Measurements from ENCODE around the gene HIGD1A.

Gene HIGD1A

GRCh38 chr3:42804106-42804830, at the start of gene HIGD1A:
Gene HIGD1A, minus strand, starts transcription at chr3:42804490. Its CDS starts 10,237 bp downstream, at chr3:42794253.
- H3K4me3 ChIP-seq (ENCODE audit: low read depth, low read length), result peak within 1 kb of the TSS; percentile 68
- DNase-seq (ENCODE audit: low read depth), result peak; percentile 73
- TF ChIP-seq, protein P1, sequence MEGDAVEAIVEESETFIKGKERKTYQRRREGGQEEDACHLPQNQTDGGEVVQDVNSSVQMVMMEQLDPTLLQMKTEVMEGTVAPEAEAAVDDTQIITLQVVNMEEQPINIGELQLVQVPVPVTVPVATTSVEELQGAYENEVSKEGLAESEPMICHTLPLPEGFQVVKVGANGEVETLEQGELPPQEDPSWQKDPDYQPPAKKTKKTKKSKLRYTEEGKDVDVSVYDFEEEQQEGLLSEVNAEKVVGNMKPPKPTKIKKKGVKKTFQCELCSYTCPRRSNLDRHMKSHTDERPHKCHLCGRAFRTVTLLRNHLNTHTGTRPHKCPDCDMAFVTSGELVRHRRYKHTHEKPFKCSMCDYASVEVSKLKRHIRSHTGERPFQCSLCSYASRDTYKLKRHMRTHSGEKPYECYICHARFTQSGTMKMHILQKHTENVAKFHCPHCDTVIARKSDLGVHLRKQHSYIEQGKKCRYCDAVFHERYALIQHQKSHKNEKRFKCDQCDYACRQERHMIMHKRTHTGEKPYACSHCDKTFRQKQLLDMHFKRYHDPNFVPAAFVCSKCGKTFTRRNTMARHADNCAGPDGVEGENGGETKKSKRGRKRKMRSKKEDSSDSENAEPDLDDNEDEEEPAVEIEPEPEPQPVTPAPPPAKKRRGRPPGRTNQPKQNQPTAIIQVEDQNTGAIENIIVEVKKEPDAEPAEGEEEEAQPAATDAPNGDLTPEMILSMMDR (IDR thresholded peaks at IDR 0.05; ENCODE audit: control insufficient read depth, extremely low read depth, insufficient read depth), result no peak

DNA sequence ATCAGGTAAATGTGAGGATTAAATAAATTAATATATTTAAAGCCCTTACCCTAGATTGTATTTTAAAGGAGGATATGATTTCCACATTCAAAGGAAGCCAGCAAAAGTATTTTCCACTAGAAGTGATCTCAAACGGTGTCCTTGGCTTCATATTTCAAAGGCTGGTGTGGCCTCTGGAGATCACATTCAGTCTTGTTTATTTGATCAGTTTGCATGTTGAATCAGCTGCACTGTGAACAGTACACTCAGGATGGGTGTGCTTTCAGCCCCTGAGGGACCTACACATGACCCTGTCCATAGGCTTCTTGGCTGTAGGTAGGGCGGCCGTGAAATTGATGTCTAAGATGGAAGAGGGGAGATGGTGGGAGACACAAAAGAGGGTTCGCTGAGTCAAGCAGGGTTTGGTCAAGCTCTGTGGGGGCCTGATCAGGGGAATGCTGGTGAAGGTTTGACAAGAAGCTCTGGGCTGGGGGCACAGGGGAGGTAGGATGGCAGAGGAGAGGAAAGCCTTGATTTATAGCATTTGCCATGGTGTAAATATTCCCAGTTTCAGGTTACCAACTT, 49.5 kb upstream of the HIGD1A start:
- TF ChIP-seq, protein P1 (IDR thresholded peaks at IDR 0.05; ENCODE audit: control insufficient read depth, extremely low read depth, insufficient read depth), result no peak
- no peak for DNase-seq (ENCODE audit: low read depth)
- H3K4me3 ChIP-seq (ENCODE audit: low read depth, low read length), result no peak overlapping the region

GRCh38 chr3:42853056-42853455, 48.8 kb upstream of the HIGD1A start:
- DNase-seq (ENCODE audit: low read depth), result no peak
- no peak overlapping the region for H3K4me3 ChIP-seq (ENCODE audit: low read depth, low read length)
- TF ChIP-seq, protein P1 (IDR thresholded peaks at IDR 0.05; ENCODE audit: control insufficient read depth, extremely low read depth, insufficient read depth), result no peak

- H3K4me3 ChIP-seq (ENCODE audit: low read depth, low read length), result no peak overlapping the region
- TF ChIP-seq, protein P1 (IDR thresholded peaks at IDR 0.05; ENCODE audit: control insufficient read depth, extremely low read depth, insufficient read depth), result no peak
Observed at GRCh38 chr3:42852441-42852840, 48.2 kb upstream of the HIGD1A start.

DNA sequence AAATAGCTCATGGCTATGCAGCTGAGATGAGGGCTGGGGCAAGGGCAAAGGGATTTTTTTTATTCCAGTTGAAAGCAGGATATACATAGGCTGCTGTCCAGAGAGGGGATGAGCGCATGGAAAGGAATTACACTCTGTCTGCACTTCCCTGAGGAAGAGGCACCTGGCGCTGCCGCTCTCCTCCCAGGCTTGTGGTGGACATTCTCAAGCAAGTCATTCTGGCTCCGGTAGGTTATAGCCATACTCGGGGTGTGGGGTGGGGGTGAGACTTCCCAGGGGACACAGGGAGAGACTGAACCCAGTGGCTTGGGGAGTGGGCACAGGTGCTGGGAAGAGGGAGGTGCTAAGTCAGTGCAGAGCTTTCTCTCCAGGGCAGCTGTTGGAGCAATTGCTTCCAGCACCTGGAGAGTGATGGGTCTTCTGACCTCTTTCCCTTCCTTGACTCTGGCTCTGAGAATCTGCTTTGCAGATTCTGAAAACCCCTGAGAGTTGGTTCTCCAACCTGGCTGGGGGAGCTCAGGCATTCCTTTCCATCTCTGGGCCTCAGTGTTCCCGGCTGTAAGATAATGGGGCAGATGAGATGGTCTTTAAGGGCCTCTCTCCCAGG, 47.0 kb upstream of the HIGD1A start:
- no peak for DNase-seq (ENCODE audit: low read depth)

More at GRCh38 chr3:42852441-42852840, 48.2 kb upstream of the HIGD1A start:
- no peak for DNase-seq (ENCODE audit: low read depth)

GRCh38 chr3:42850263-42850662, 46.0 kb upstream of the HIGD1A start:
- H3K4me3 ChIP-seq (ENCODE audit: low read depth, low read length), result no peak overlapping the region
- TF ChIP-seq, protein P1 (IDR thresholded peaks at IDR 0.05; ENCODE audit: control insufficient read depth, extremely low read depth, insufficient read depth), result no peak
- no peak for DNase-seq (ENCODE audit: low read depth)

More for the DNA sequence above, 47.0 kb upstream of the HIGD1A start:
- TF ChIP-seq, protein P1 (IDR thresholded peaks at IDR 0.05; ENCODE audit: control insufficient read depth, extremely low read depth, insufficient read depth), result no peak
- no peak overlapping the region for H3K4me3 ChIP-seq (ENCODE audit: low read depth, low read length)
